IMR-90 (cell line): ENCODE data around the gene TM7SF3. TPM values are rescaled to one million over a fixed set of nuclear protein-coding genes. Genes with fewer than 3 reads are reported as not detected.

Experiments used
- ATAC-seq: fragments of 200-7000 bp; cut with Tn5 transposase; 2 replicates; pipeline ENCODE4 v1.9.1; 2020; ENCODE audit warnings: low read depth, mild to moderate bottlenecking, moderate library complexity
- BruUV-seq: library from RNA; stranded (reverse); fragments of 400-500 nt; replicated peaks from 2 replicates; lab custom pipeline; 2021; lab: Mats Ljungman, UMichigan
- CTCF ChIA-PET: fragments of 300-600 bp; formaldehyde crosslinking; extraction: SDS; loops from one replicate; lab custom pipeline; 2021; ENCODE audit warnings: antibody characterized with exemption; lab: Yijun Ruan, JAX
- POLR2A ChIA-PET: fragments of 300-600 bp; sonication (Branson Sonifier 250); formaldehyde crosslinking; loops from one replicate; lab custom pipeline; 2022; ENCODE audit warnings: antibody characterized with exemption; ENCODE audit not compliant: unreplicated experiment; lab: Charles Lee
- DNase-seq: peaks from one replicate; pipeline ENCODE4 v3.0.0; 2013
- H2AFZ ChIP-seq: replicated peaks from 2 replicates; pipeline ENCODE3; 2013; ENCODE audit warnings: low read length, mild to moderate bottlenecking; ENCODE audit not compliant: poor library complexity
- H2AK5ac ChIP-seq: 2 replicates; pipeline ENCODE4 v1.6.1; 2013; ENCODE audit warnings: low read depth, low read length, inconsistent platforms
- H2AK9ac ChIP-seq: replicated peaks from 2 replicates; pipeline ENCODE3; 2013; ENCODE audit warnings: mild to moderate bottlenecking, low read depth, low read length, moderate library complexity; ENCODE audit not compliant: poor library complexity
- H2BK120ac ChIP-seq: 2 replicates; pipeline ENCODE4 v1.6.1; 2013; ENCODE audit warnings: low read depth, low read length, inconsistent platforms
- H2BK15ac ChIP-seq: 3 replicates; pipeline ENCODE4 v1.6.1; 2013; ENCODE audit warnings: low read depth, low read length, inconsistent platforms
- H2BK20ac ChIP-seq: 2 replicates; pipeline ENCODE4 v1.6.1; 2013; ENCODE audit warnings: low read depth, mild to moderate bottlenecking, inconsistent platforms, low read length, moderate library complexity
- H2BK5ac ChIP-seq: 2 replicates; pipeline ENCODE4 v1.6.1; 2013; ENCODE audit warnings: mild to moderate bottlenecking, low read depth, low read length, inconsistent platforms; ENCODE audit not compliant: poor library complexity, severe bottlenecking
- H3K14ac ChIP-seq: replicated peaks from 2 replicates; pipeline ENCODE4 v1.6.1; 2013; ENCODE audit warnings: low read depth, low read length, inconsistent platforms
- H3K18ac ChIP-seq: 2 replicates; pipeline ENCODE4 v1.6.1; 2013; ENCODE audit warnings: low read depth, low read length, control low read depth
- H3K23ac ChIP-seq: 2 replicates; pipeline ENCODE4 v1.6.1; 2013; ENCODE audit warnings: low read depth, low read length, inconsistent platforms
- H3K27ac ChIP-seq: 2 replicates; pipeline ENCODE4 v1.5.1; 2013; ENCODE audit warnings: mild to moderate bottlenecking, control low read depth, low read length; ENCODE audit not compliant: insufficient read depth
- H3K27me3 ChIP-seq: 2 replicates; pipeline ENCODE4 v1.6.1; 2013; ENCODE audit warnings: low read length; ENCODE audit not compliant: control insufficient read depth, insufficient read depth
- H3K36me3 ChIP-seq: 2 replicates; pipeline ENCODE4 v1.6.1; 2013; ENCODE audit warnings: low read length, mixed read lengths; ENCODE audit not compliant: control insufficient read depth, insufficient read depth
- H3K4ac ChIP-seq: 2 replicates; pipeline ENCODE4 v1.6.1; 2013; ENCODE audit warnings: low read depth, low read length, inconsistent platforms
- H3K4me1 ChIP-seq: 2 replicates; pipeline ENCODE4 v1.6.1; 2013; ENCODE audit warnings: low read length, mixed read lengths; ENCODE audit not compliant: control insufficient read depth, insufficient read depth
- H3K4me2 ChIP-seq: 2 replicates; pipeline ENCODE4 v1.6.1; 2013; ENCODE audit warnings: low read depth, mild to moderate bottlenecking, control low read depth, low read length, moderate library complexity
- H3K4me3 ChIP-seq: 2 replicates; pipeline ENCODE4 v1.5.1; 2013; ENCODE audit warnings: low read depth, mild to moderate bottlenecking, control low read depth, low read length, moderate library complexity; ENCODE audit not compliant: insufficient read depth
- H3K56ac ChIP-seq: 2 replicates; pipeline ENCODE4 v1.6.1; 2013; ENCODE audit warnings: low read length, inconsistent platforms; ENCODE audit not compliant: insufficient read depth; ENCODE audit errors: extremely low read depth
- H3K79me1 ChIP-seq, 2 experiments: 2 replicates each; pipeline ENCODE4 v1.6.1; 2013; ENCODE audit warnings: low read length in 2 of 2, inconsistent platforms in 1 of 2, low read depth in 1 of 2
- H3K9ac ChIP-seq: 2 replicates; pipeline ENCODE4 v1.6.1; 2013; ENCODE audit warnings: low read depth, low read length, control low read depth
- H3K9me1 ChIP-seq: 2 replicates; pipeline ENCODE4 v1.6.1; 2013; ENCODE audit warnings: low read length, inconsistent platforms; ENCODE audit not compliant: insufficient read depth
- H3K9me3 ChIP-seq: 2 replicates; pipeline ENCODE4 v1.6.1; 2013; ENCODE audit warnings: low read length; ENCODE audit not compliant: control insufficient read depth, insufficient read depth
- H4K20me1 ChIP-seq: 2 replicates; pipeline ENCODE4 v1.6.1; 2013; ENCODE audit warnings: low read length, inconsistent platforms; ENCODE audit not compliant: insufficient read depth
- H4K5ac ChIP-seq: 2 replicates; pipeline ENCODE4 v1.6.1; 2013; ENCODE audit warnings: mild to moderate bottlenecking, low read depth, low read length, control low read depth
- H4K8ac ChIP-seq, 2 experiments: 2 replicates each; pipeline ENCODE4 v1.6.1; 2013; ENCODE audit warnings: low read depth in 2 of 2, low read length in 2 of 2, control low read depth in 1 of 2, inconsistent platforms in 1 of 2
- H4K91ac ChIP-seq: 2 replicates; pipeline ENCODE4 v1.6.1; 2013; ENCODE audit warnings: low read depth, low read length, inconsistent platforms; ENCODE audit not compliant: insufficient read depth
- CEBPB ChIP-seq: IDR thresholded peaks from 2 replicates; pipeline ENCODE4 v1.6.1; 2012; ENCODE audit warnings: low read depth, low read length, improper control_type of control experiment
- CTCF ChIP-seq: conservative IDR thresholded peaks from 2 replicates; pipeline ENCODE4 v1.5.1; 2012; ENCODE audit warnings: mild to moderate bottlenecking, low read depth, low read length, improper control_type of control experiment
- ELK1 ChIP-seq: fragments of 150-350 bp; IDR thresholded peaks from 2 replicates; pipeline ENCODE4 v1.6.1; 2016; ENCODE audit warnings: low read depth, mild to moderate bottlenecking, low read length, moderate library complexity, borderline replicate concordance
- FOS ChIP-seq: fragments of 150-350 bp; IDR thresholded peaks from 2 replicates; pipeline ENCODE4 v1.6.1; 2016; ENCODE audit warnings: low read depth, low read length
- MAFK ChIP-seq: IDR thresholded peaks from 2 replicates; pipeline ENCODE4 v1.6.1; 2012; ENCODE audit warnings: low read depth, low read length, improper control_type of control experiment
- MAZ ChIP-seq: IDR thresholded peaks from 2 replicates; pipeline ENCODE4 v1.6.1; 2012; ENCODE audit warnings: low read depth, mild to moderate bottlenecking, low read length, improper control_type of control experiment, moderate library complexity, borderline replicate concordance
- MXI1 ChIP-seq: IDR thresholded peaks from 2 replicates; pipeline ENCODE4 v1.6.1; 2012; ENCODE audit warnings: low read depth, mild to moderate bottlenecking, low read length, moderate library complexity, borderline replicate concordance
- NFE2L2 ChIP-seq: fragments of 150-350 bp; IDR thresholded peaks from 2 replicates; pipeline ENCODE4 v1.6.1; 2016; ENCODE audit warnings: low read depth, mild to moderate bottlenecking, low read length
- POLR2A ChIP-seq: IDR thresholded peaks from 2 replicates; pipeline ENCODE4 v1.6.1; 2012; ENCODE audit warnings: mild to moderate bottlenecking, low read depth, low read length
- RAD21 ChIP-seq: IDR thresholded peaks from 2 replicates; pipeline ENCODE4 v1.6.1; 2012; ENCODE audit warnings: low read length, improper control_type of control experiment
- RCOR1 ChIP-seq: IDR thresholded peaks from 2 replicates; pipeline ENCODE4 v1.6.1; 2012; ENCODE audit warnings: mild to moderate bottlenecking, low read length, improper control_type of control experiment; ENCODE audit not compliant: insufficient replicate concordance
- RFX5 ChIP-seq: IDR thresholded peaks from 2 replicates; pipeline ENCODE4 v1.8.0; 2012; ENCODE audit warnings: low read depth, mild to moderate bottlenecking, low read length, moderate library complexity
- SMC3 ChIP-seq: fragments of 150-350 bp; IDR thresholded peaks from 2 replicates; pipeline ENCODE4 v1.6.1; 2016; ENCODE audit warnings: low read depth, mild to moderate bottlenecking, antibody characterized with exemption, low read length, moderate library complexity
- USF2 ChIP-seq: fragments of 150-350 bp; IDR thresholded peaks from 2 replicates; pipeline ENCODE4 v1.6.1; 2017; ENCODE audit warnings: mild to moderate bottlenecking, antibody characterized with exemption, low read length, low read depth
- WGBS, 2 experiments: methylation state at CpG; one replicate each; pipeline versions ENCODE4 v1.1.5 to v1.1.7; 2013; ENCODE audit warnings: missing lambda C conversion rate in 2 of 2; ENCODE audit not compliant: insufficient read length in 1 of 2; ENCODE audit errors: extremely low coverage in 2 of 2; 5-methylcytosine and 5-hydroxymethylcytosine counted together
- dilution Hi-C: fragments of 300-500 bp; cut with HindIII; formaldehyde crosslinking; loops from one replicate; pipeline ENCODE4 v1.14.3; 2018; ENCODE audit warnings: low sequenced_read_pairs; ENCODE audit not compliant: unreplicated experiment
- in situ Hi-C: fragments of 300-500 bp; cut with MboI; formaldehyde crosslinking; loops from 3 replicates; pipeline ENCODE4 v1.14.3; 2019; ENCODE audit warnings: low sequenced_read_pairs, inconsistent platforms, mixed read lengths
- intact Hi-C: fragments of 100-400 bp; cut with micrococcal nuclease; formaldehyde crosslinking; loops from 2 replicates; pipeline ENCODE4 v1.10.0; 2022
- polyA plus RNA-seq, 3 experiments: library from polyadenylated mRNA; depleted of rRNA; stranded (reverse); fragments of >200 nt; gene quantifications; 2 replicates each; pipeline ENCODE4 v1.2.3, GENCODE V29; 2012; ENCODE audit warnings: low replicate concordance in 1 of 3
- total RNA-seq: library from RNA; depleted of rRNA; stranded (reverse); fragments of >200 nt; gene quantifications from 2 replicates; pipeline ENCODE4 v1.2.3, GENCODE V29; 2012

TM7SF3 gene
- total and polyA plus RNA-seq, 2 of the 4 experiments (the other 2 are of a cell fraction): 35.3 to 46.6 TPM

GRCh38 chr12:26961803-26962202, 52.4 kb downstream of the TM7SF3 start:
- H3K79me1 ChIP-seq: peaks cover 3% of the 10 kb centered on the region in 2 experiments; a peak in 1 of 4 replicates
- no peak overlapping the region for H4K8ac ChIP-seq
- H2AK9ac ChIP-seq: no peak overlapping the region
- no peak overlapping the region for H4K5ac ChIP-seq
- DNase-seq: no peak
- no peak overlapping the region for H3K4ac ChIP-seq
- no peak overlapping the region for H2BK5ac ChIP-seq
- H2BK15ac ChIP-seq: no peak overlapping the region
- no peak overlapping the region for H2AFZ ChIP-seq
- dilution Hi-C loops: no loop called here
- in situ Hi-C loops: no loop called here
- H3K56ac ChIP-seq: no peak overlapping the region
- no peak for TF ChIP-seq ELK1
- TF ChIP-seq USF2: no peak
- no peak for TF ChIP-seq CTCF
- TF ChIP-seq RCOR1: no peak
- TF ChIP-seq MAZ: no peak
- no peak for TF ChIP-seq RFX5
- no peak for TF ChIP-seq CEBPB
- no peak for TF ChIP-seq RAD21
- no peak for TF ChIP-seq NFE2L2
- TF ChIP-seq MAFK: no peak
- TF ChIP-seq SMC3: no peak
- no peak for TF ChIP-seq POLR2A
- TF ChIP-seq FOS: no peak
- TF ChIP-seq MXI1: no peak
- H3K18ac ChIP-seq: no peak overlapping the region
- POLR2A ChIA-PET: no interaction called here
- H3K27me3 ChIP-seq: no peaks in the 10 kb centered on the region
- no peaks in the 10 kb centered on the region for H3K9me1 ChIP-seq
- H2BK20ac ChIP-seq: no peak overlapping the region
- H3K4me3 ChIP-seq: no peak overlapping the region
- 86% methylated on average over 1 of the region's 1 CpG; no CpG with 5 or more reads in 1 of the 2 experiments for WGBS, 2 experiments
- no TSS peak for BruUV-seq
- H4K20me1 ChIP-seq: no peaks in the 10 kb centered on the region
- H3K4me2 ChIP-seq: no peak overlapping the region
- no peak for ATAC-seq
- no peak overlapping the region for H3K23ac ChIP-seq
- peaks cover 13% of the 10 kb centered on the region for H3K36me3 ChIP-seq
- no peak overlapping the region for H3K27ac ChIP-seq
- no peak overlapping the region for H3K9ac ChIP-seq
- H2AK5ac ChIP-seq: no peak overlapping the region
- H3K14ac ChIP-seq: no peak overlapping the region
- no peak overlapping the region for H2BK120ac ChIP-seq
- CTCF ChIA-PET: no interaction called here
- no peaks in the 10 kb centered on the region for H3K9me3 ChIP-seq
- no peaks in the 10 kb centered on the region for H3K4me1 ChIP-seq
- intact Hi-C loops: loop anchor here (5.0 kb wide), 1 partner anchor 40 kb away; no protein-coding TSS in a partner anchor
- no peak overlapping the region for H4K91ac ChIP-seq
